Measurements from ENCODE around the gene TOX2.

DNA sequence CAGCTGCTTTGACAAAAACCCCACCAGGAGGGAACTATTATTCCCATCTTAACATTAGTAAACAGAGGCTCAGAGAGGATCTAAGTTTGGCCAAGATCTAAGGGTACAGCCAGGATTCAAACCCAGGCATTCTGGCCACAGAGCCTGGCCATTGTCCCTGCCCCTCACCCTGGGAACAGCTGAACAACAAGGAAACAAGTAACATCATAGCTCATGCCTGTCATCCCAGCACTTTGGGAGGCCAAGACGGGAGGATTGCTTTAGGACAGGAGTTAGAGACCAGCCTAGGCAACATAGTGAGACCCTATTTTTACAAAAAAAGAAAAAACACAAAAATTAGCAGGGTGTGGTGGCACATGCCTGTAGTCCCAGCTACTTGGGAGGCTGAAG, 27.5 kb downstream of the TOX2 start:
- TF ChIP-seq, protein P1, sequence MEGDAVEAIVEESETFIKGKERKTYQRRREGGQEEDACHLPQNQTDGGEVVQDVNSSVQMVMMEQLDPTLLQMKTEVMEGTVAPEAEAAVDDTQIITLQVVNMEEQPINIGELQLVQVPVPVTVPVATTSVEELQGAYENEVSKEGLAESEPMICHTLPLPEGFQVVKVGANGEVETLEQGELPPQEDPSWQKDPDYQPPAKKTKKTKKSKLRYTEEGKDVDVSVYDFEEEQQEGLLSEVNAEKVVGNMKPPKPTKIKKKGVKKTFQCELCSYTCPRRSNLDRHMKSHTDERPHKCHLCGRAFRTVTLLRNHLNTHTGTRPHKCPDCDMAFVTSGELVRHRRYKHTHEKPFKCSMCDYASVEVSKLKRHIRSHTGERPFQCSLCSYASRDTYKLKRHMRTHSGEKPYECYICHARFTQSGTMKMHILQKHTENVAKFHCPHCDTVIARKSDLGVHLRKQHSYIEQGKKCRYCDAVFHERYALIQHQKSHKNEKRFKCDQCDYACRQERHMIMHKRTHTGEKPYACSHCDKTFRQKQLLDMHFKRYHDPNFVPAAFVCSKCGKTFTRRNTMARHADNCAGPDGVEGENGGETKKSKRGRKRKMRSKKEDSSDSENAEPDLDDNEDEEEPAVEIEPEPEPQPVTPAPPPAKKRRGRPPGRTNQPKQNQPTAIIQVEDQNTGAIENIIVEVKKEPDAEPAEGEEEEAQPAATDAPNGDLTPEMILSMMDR (conservative IDR thresholded peaks at IDR 0.05; ENCODE audit: low read depth, low read length) = no peak
- TF ChIP-seq EZH2 (IDR thresholded peaks at IDR 0.05; ENCODE audit: low read length, unreplicated experiment) (no peak), EZH2phosphoT487 (IDR thresholded peaks at IDR 0.05; ENCODE audit: borderline replicate concordance, low read length) (no peak)

All from PC-3 (cell line).